ENCODE data around the gene CCHCR1. TPM values are rescaled to one million over a fixed set of nuclear protein-coding genes. Genes with fewer than 3 reads are reported as not detected.
"Not testable (repeated sequence)": the region's sequence is repeated elsewhere in the genome, so short reads cannot be mapped to it uniquely, and the experiment has no call there.

CCHCR1 gene
- total RNA-seq, 2 donors from 2014 or later = 31.8 to 55.4 TPM

DNA sequence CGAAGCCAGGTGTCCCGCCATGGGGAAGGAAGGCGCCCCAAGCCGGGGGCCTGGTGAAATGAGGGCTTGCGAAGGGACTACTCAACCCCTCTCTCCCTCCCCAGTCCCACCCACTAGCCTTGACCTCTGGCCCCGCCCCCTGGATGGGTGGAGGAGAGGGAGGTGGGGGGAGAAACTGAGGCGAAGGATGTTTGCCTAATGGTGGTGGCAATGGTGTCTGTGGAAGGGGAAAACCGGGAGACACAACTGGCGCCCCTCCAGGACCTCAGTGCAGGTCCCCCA is 12.9 kb upstream of the CCHCR1 start, which contains the start of gene POU5F1:
POU5F1 (minus strand) TSS at position 83 of the 282 bp plus-strand sequence; CDS start at position 21, 62 bp downstream.
- Histone ChIP-seq H3K9me3 (no peaks in the 10 kb centered on the region), H3K4me1 (no peaks in the 10 kb centered on the region), H3K4me3 (no peak within 1 kb of the TSS), H3K27me3 (no peaks in the 10 kb centered on the region), H3K36me3 (no peaks in the 10 kb centered on the region), H3K9ac (ENCODE audit: low read depth in 2 of 2, low read length in 2 of 2) (peak within 1 kb of the TSS in 1 of 2 donors; percentile 35), H3K27ac (no peak within 1 kb of the TSS)
- intact Hi-C loops (cut with DNase I) = no loop called here
- DNase-seq = no peak
- TF ChIP-seq CTCF (IDR thresholded peaks at IDR 0.05) = no peak

DNA sequence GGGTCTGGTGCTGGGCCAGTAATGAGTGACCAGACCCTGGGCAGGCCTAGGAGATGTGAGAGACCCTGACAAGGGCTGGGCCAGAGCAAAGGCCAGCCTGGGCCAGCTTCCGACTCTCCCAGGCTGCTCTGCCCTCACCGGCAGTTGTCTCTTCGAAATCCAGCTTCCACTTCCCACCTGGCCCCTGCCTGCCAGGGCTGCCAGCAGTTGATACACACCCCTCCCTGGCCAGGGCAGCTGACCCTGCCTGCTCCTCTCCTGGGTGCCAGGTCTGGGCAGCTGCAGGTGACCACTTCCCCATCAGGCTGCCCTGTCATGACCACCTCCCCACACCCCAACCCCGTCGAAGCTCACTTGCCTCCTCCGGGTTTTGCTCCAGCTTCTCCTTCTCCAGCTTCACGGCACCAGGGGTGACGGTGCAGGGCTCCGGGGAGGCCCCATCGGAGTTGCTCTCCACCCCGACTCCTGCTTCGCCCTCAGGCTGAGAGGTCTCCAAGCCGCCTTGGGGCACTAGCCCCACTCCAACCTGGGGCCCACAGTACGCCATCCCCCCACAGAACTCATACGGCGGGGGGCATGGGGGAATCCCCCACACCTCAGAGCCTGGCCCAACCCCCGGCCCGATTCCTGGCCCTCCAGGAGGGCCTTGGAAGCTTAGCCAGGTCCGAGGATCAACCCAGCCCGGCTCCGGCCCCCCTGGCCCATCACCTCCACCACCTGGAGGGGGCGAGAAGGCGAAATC is 12.4 kb upstream of the CCHCR1 start:
- H3K9me3 ChIP-seq; H3K4me1 ChIP-seq; intact Hi-C loops (cut with DNase I); H3K27me3 ChIP-seq; H3K27ac ChIP-seq; H3K36me3 ChIP-seq; H3K4me3 ChIP-seq; DNase-seq: not testable (repeated sequence)
- H3K9ac ChIP-seq (ENCODE audit: low read depth in 2 of 2, low read length in 2 of 2) = peak overlapping the region in 1 of 2 donors; percentile 35

DNA sequence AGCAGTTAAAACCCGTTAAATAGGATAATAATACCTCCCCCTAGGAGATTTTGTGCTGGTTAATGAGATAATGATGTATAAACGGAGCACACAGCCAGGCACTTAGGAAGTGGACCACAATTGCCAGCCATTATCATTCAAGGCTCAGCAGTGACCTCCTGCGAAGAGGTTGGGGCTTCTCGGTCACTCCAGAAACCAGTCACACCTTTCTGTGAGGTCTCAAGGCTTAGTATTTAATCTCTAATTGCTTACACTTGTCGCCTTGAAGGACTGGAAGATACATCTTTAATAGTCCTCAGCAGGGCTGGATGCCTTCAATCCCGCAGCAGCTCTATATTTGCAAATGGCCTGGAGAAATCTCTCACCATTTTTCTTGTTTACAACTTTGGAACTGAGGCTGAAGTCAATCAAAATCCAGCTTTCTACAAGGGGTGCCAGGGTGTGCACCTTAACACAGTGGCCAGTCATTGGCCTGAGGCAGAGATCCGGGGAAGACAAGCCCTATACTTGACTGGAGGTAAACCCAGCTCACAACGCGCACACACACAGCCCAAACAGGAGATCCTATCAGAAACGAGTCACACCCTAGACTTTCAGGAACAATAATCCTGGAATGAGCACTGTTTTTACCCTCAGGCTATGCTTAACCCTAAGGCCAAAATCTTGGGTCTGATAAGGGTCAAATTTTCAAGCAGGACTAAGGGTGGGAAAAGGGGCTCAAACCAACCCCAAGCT is 11.7 kb upstream of the CCHCR1 start:
- Histone ChIP-seq H3K4me3 (no peak overlapping the region), H3K27ac (no peak overlapping the region), H3K9ac (ENCODE audit: low read depth in 2 of 2, low read length in 2 of 2) (no peak overlapping the region), H3K4me1 (no peaks in the 10 kb centered on the region), H3K27me3 (no peaks in the 10 kb centered on the region), H3K9me3 (no peaks in the 10 kb centered on the region), H3K36me3 (no peaks in the 10 kb centered on the region)
- intact Hi-C loops (cut with DNase I) = no loop called here
- no peak for DNase-seq
- no peak for TF ChIP-seq CTCF (IDR thresholded peaks at IDR 0.05)

DNA sequence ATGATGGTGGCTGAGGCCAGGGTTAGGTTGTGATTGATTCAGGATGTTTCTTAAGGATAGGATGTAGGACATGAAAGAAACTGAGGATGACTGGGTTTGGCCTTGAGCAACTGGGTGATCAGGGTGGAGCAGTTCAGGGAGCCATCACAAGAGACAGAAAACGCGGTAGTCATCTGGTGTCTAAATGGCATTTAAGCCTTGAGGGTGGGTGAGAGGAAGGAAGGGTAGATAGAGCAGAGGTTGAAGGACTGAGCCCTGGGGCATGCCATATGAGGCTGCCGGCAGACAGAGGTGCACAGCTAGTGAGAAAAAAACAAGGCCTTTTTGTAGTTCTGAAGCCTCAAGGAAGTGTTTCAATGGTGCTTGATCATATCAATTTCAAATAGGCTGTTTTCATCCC is 11.0 kb upstream of the CCHCR1 start:
- no peaks in the 10 kb centered on the region for H3K9me3 ChIP-seq
- H3K4me1 ChIP-seq = no peaks in the 10 kb centered on the region
- no peak overlapping the region for H3K9ac ChIP-seq (ENCODE audit: low read depth in 2 of 2, low read length in 2 of 2)
- no peaks in the 10 kb centered on the region for H3K27me3 ChIP-seq
- H3K36me3 ChIP-seq = no peaks in the 10 kb centered on the region
- H3K4me3 ChIP-seq = no peak overlapping the region
- no peak for TF ChIP-seq CTCF (IDR thresholded peaks at IDR 0.05)
- H3K27ac ChIP-seq = no peak overlapping the region
- intact Hi-C loops (cut with DNase I) = no loop called here
- no peak for DNase-seq

GRCh38 chr6:31165986-31166385 is 8.4 kb upstream of the CCHCR1 start:
- no peak overlapping the region for H3K9ac ChIP-seq (ENCODE audit: low read depth in 2 of 2, low read length in 2 of 2)
- no peaks in the 10 kb centered on the region for H3K36me3 ChIP-seq
- H3K4me1 ChIP-seq = no peaks in the 10 kb centered on the region
- H3K9me3 ChIP-seq = no peaks in the 10 kb centered on the region
- TF ChIP-seq CTCF (IDR thresholded peaks at IDR 0.05) = no peak
- no peak for DNase-seq
- no peak overlapping the region for H3K27ac ChIP-seq
- H3K4me3 ChIP-seq = no peak overlapping the region
- H3K27me3 ChIP-seq = no peaks in the 10 kb centered on the region
- intact Hi-C loops (cut with DNase I) = no loop called here

DNA sequence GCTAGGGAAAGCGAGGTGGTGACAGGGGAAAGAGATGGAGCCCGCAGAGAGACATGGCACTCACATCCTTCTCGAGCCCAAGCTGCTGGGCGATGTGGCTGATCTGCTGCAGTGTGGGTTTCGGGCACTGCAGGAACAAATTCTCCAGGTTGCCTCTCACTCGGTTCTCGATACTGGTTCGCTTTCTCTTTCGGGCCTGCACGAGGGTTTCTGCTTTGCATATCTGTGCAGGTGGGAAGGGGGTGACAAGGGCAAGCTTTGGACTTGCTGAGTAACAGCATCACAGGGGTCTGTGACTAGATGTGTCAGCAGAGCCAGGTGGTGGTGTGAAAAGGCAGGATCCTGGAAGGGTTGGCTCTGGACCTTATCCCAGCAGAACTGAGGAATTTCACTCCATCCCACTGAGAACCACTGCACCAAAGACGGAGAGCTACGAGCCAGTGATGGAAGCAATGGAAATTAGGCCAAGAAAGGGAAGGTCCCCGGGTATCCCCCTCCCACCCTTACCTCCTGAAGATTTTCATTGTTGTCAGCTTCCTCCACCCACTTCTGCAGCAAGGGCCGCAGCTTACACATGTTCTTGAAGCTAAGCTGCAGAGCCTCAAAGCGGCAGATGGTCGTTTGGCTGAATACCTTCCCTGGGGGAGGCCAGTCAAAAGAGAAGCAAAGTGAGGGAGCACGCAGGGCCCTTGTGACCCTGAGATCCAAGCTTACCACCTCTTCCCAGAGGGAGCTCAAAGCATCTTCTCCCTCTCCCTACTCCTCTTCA is 7.6 kb upstream of the CCHCR1 start:
- DNase-seq; intact Hi-C loops (cut with DNase I); H3K36me3 ChIP-seq: not testable (repeated sequence)

GRCh38 chr6:31164475-31165063 is 7.0 kb upstream of the CCHCR1 start:
- H3K36me3 ChIP-seq; H3K4me1 ChIP-seq; DNase-seq; H3K27ac ChIP-seq; intact Hi-C loops (cut with DNase I); H3K27me3 ChIP-seq; H3K4me3 ChIP-seq; H3K9me3 ChIP-seq: not testable (repeated sequence)
- H3K9ac ChIP-seq (ENCODE audit: low read depth in 2 of 2, low read length in 2 of 2) = peak overlapping the region in 1 of 2 donors; percentile 19

More for the DNA sequence above, 7.6 kb upstream of the CCHCR1 start:
- not testable (repeated sequence) for H3K27me3 ChIP-seq, H3K27ac ChIP-seq, H3K9me3 ChIP-seq, H3K4me3 ChIP-seq, H3K4me1 ChIP-seq
- peak overlapping the region in 1 of 2 donors; percentile 19 for H3K9ac ChIP-seq (ENCODE audit: low read depth in 2 of 2, low read length in 2 of 2)

Measured in colonic mucosa (tissue), 4 donors.